ENCODE measurements around the gene EEF2. TPM values are rescaled to one million over a fixed set of nuclear protein-coding genes. Genes with fewer than 3 reads are reported as not detected.

The EEF2 gene
- total RNA-seq, 2 donors from 2014 or later, result 1,268 to 1,436 TPM

- Histone ChIP-seq H3K4me1 (ENCODE audit: control insufficient read depth in 1 of 2, low read depth in 2 of 2) (peaks cover 32 to 44% of the 10 kb centered on the region in 2 donors), H3K9me3 (no peaks in the 10 kb centered on the region), H3K27me3 (replicated peaks; ENCODE audit: insufficient read depth) (no peaks in the 10 kb centered on the region), H3K36me3 (peaks cover 46% of the 10 kb centered on the region), H3K27ac (peak overlapping the region; percentile 87 to 94), H3K4me3 (peak overlapping the region; percentile 86)
- TF ChIP-seq CTCF (IDR thresholded peaks at IDR 0.05), result no peak
- ATAC-seq (ENCODE audit: insufficient number of reproducible peaks, low FRiP score, low read depth) (no peak), DNase-seq (ENCODE audit: low spot score) (no peak)
Measured at GRCh38 chr19:3984584-3984907, 717 bp downstream of the EEF2 start.

- no peak for TF ChIP-seq CTCF (IDR thresholded peaks at IDR 0.05)
- no peak for ATAC-seq (ENCODE audit: insufficient number of reproducible peaks, low FRiP score, low read depth)
- no peaks in the 10 kb centered on the region for H3K27me3 ChIP-seq (replicated peaks; ENCODE audit: insufficient read depth)
- H3K36me3 ChIP-seq, result peaks cover 50% of the 10 kb centered on the region
- no peaks in the 10 kb centered on the region for H3K9me3 ChIP-seq
- H3K4me1 ChIP-seq (ENCODE audit: control insufficient read depth in 1 of 2, low read depth in 2 of 2), result peaks cover 32 to 44% of the 10 kb centered on the region in 2 donors
- H3K27ac ChIP-seq, result peak overlapping the region; percentile 87 to 94
- no peak for DNase-seq (ENCODE audit: low spot score)
- peak overlapping the region; percentile 86 for H3K4me3 ChIP-seq
Measured at GRCh38 chr19:3983936-3984583, 1.2 kb downstream of the EEF2 start.

GRCh38 chr19:3983542-3983914 lies 1.7 kb downstream of the EEF2 start:
- Histone ChIP-seq H3K36me3 (peaks cover 53% of the 10 kb centered on the region), H3K4me3 (peak overlapping the region; percentile 86)
- no peak for DNase-seq (ENCODE audit: low spot score)

GRCh38 chr19:3982701-3983541 lies 2.3 kb downstream of the EEF2 start:
- no peaks in the 10 kb centered on the region for H3K27me3 ChIP-seq (replicated peaks; ENCODE audit: insufficient read depth)
- H3K4me1 ChIP-seq (ENCODE audit: control insufficient read depth in 1 of 2, low read depth in 2 of 2), result peaks cover 32 to 44% of the 10 kb centered on the region in 2 donors
- no peak for ATAC-seq (ENCODE audit: insufficient number of reproducible peaks, low FRiP score, low read depth)
- H3K9me3 ChIP-seq, result no peaks in the 10 kb centered on the region
- H3K36me3 ChIP-seq, result peaks cover 59% of the 10 kb centered on the region
- H3K27ac ChIP-seq, result peak overlapping the region in 1 of 2 donors; percentile 87
- TF ChIP-seq CTCF (IDR thresholded peaks at IDR 0.05), result no peak
- DNase-seq (ENCODE audit: low spot score), result no peak
- H3K4me3 ChIP-seq, result peak overlapping the region; percentile 86

More at GRCh38 chr19:3983542-3983914, 1.7 kb downstream of the EEF2 start:
- Histone ChIP-seq H3K9me3 (no peaks in the 10 kb centered on the region), H3K4me1 (ENCODE audit: control insufficient read depth in 1 of 2, low read depth in 2 of 2) (peaks cover 32 to 44% of the 10 kb centered on the region in 2 donors), H3K27me3 (replicated peaks; ENCODE audit: insufficient read depth) (no peaks in the 10 kb centered on the region), H3K27ac (peak overlapping the region; percentile 87 to 94)
- TF ChIP-seq CTCF (IDR thresholded peaks at IDR 0.05), result no peak
- ATAC-seq (ENCODE audit: insufficient number of reproducible peaks, low FRiP score, low read depth), result no peak

All from thoracic aorta (tissue), 2 donors.